WTC11 (cell line): ENCODE measurements around the gene METRN.

ENCODE experiments used
- TF ChIP-seq, protein P1 (sequence below): sonication (generic); formaldehyde crosslinking; IDR thresholded peaks from 2 replicates; pipeline ENCODE4 v1.8.0; 2022; ENCODE audit warnings: mild to moderate bottlenecking, missing genetic modification reagents
- TF ChIP-seq, protein P2 (sequence below): sonication (generic); formaldehyde crosslinking; IDR thresholded peaks from 2 replicates; pipeline ENCODE4 v1.8.0; 2022; ENCODE audit warnings: missing genetic modification reagents

DNA sequence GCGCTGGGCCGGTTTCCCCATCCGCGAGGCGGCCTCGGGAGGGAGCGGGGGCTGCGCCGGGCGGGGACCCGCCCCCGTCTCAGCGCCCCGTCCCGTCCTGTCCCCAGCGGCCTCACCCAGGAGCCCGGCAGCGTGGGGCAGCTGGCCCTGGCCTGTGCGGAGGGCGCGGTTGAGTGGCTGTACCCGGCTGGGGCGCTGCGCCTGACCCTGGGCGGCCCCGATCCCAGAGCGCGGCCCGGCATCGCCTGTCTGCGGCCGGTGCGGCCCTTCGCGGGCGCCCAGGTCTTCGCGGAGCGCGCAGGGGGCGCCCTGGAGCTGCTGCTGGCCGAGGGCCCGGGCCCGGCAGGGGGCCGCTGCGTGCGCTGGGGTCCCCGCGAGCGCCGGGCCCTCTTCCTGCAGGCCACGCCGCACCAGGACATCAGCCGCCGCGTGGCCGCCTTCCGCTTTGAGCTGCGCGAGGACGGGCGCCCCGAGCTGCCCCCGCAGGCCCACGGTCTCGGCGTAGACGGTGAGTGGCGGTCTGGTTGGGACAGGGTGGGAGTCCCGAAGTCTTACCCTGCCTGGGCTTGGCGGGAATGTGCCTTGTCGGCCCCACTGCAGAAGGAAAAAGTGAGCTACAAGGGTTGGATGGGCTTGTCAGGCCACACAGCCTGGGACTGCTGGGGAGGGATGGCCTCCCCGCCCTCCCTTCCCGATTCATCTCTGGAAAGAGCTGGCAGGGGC, 720 bp downstream of the METRN start:
- TF ChIP-seq, protein P1, sequence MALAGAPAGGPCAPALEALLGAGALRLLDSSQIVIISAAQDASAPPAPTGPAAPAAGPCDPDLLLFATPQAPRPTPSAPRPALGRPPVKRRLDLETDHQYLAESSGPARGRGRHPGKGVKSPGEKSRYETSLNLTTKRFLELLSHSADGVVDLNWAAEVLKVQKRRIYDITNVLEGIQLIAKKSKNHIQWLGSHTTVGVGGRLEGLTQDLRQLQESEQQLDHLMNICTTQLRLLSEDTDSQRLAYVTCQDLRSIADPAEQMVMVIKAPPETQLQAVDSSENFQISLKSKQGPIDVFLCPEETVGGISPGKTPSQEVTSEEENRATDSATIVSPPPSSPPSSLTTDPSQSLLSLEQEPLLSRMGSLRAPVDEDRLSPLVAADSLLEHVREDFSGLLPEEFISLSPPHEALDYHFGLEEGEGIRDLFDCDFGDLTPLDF (CRISPR knock-in tag): no peak
- TF ChIP-seq, protein P2, sequence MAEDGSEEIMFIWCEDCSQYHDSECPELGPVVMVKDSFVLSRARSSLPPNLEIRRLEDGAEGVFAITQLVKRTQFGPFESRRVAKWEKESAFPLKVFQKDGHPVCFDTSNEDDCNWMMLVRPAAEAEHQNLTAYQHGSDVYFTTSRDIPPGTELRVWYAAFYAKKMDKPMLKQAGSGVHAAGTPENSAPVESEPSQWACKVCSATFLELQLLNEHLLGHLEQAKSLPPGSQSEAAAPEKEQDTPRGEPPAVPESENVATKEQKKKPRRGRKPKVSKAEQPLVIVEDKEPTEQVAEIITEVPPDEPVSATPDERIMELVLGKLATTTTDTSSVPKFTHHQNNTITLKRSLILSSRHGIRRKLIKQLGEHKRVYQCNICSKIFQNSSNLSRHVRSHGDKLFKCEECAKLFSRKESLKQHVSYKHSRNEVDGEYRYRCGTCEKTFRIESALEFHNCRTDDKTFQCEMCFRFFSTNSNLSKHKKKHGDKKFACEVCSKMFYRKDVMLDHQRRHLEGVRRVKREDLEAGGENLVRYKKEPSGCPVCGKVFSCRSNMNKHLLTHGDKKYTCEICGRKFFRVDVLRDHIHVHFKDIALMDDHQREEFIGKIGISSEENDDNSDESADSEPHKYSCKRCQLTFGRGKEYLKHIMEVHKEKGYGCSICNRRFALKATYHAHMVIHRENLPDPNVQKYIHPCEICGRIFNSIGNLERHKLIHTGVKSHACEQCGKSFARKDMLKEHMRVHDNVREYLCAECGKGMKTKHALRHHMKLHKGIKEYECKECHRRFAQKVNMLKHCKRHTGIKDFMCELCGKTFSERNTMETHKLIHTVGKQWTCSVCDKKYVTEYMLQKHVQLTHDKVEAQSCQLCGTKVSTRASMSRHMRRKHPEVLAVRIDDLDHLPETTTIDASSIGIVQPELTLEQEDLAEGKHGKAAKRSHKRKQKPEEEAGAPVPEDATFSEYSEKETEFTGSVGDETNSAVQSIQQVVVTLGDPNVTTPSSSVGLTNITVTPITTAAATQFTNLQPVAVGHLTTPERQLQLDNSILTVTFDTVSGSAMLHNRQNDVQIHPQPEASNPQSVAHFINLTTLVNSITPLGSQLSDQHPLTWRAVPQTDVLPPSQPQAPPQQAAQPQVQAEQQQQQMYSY (CRISPR knock-in tag): no peak
